OCI-LY3 (cell line): ENCODE results near the gene SMC1B.
"Not testable (repeated sequence)": the region's sequence is repeated elsewhere in the genome, so short reads cannot be mapped to it uniquely, and the experiment has no call there.

Experiments used
- H2AFZ ChIP-seq: fragments of 200-600, 300-600 bp; shearing (Covaris generic); 2 replicates; pipeline ENCODE4 v1.6.0; 2014; ENCODE audit warnings: antibody characterized with exemption, low read depth, low read length
- H3K27ac ChIP-seq: fragments of 200-600, 300-600 bp; sonication (generic); 2 replicates; pipeline ENCODE4 v1.5.1; 2014; ENCODE audit warnings: mild to moderate bottlenecking, low read length, moderate library complexity, mixed read lengths
- H3K27me3 ChIP-seq: fragments of 200-600, 300-600 bp; sonication (generic); 2 replicates; pipeline ENCODE4 v1.6.1; 2014; ENCODE audit warnings: low read depth, low read length, mixed read lengths
- H3K36me3 ChIP-seq: fragments of 200-600, 300-600 bp; sonication (generic); replicated peaks from 2 replicates; pipeline ENCODE3; 2014; ENCODE audit warnings: low read depth, low read length, mixed read lengths
- H3K4me1 ChIP-seq: fragments of 300-600, 200-600 bp; sonication (generic); 2 replicates; pipeline ENCODE4 v1.6.1; 2014; ENCODE audit warnings: low read length, mixed read lengths
- H3K4me2 ChIP-seq: fragments of 200-600, 300-600 bp; sonication (generic); 2 replicates; pipeline ENCODE4 v1.6.1; 2014; ENCODE audit warnings: low read length, mixed read lengths
- H3K4me3 ChIP-seq: fragments of 300-600, 200-600 bp; sonication (generic); 2 replicates; pipeline ENCODE4 v1.5.1; 2014; ENCODE audit warnings: antibody characterized with exemption, mild to moderate bottlenecking, low read length, moderate library complexity
- H3K79me2 ChIP-seq: fragments of 300-600, 200-600 bp; shearing (Covaris generic); 2 replicates; pipeline ENCODE4 v1.6.1; 2014; ENCODE audit warnings: mild to moderate bottlenecking, low read length, mixed read lengths
- H3K9ac ChIP-seq: fragments of 300-600, 200-600 bp; shearing (Covaris generic); 2 replicates; pipeline ENCODE4 v1.6.0; 2014; ENCODE audit warnings: mild to moderate bottlenecking, low read length, moderate library complexity
- H3K9me3 ChIP-seq: fragments of 200-600, 300-600 bp; shearing (Covaris generic); 2 replicates; pipeline ENCODE4 v1.6.1; 2014; ENCODE audit warnings: low read length, mixed read lengths; ENCODE audit not compliant: insufficient read depth
- H4K20me1 ChIP-seq: fragments of 200-600, 300-600 bp; sonication (generic); 2 replicates; pipeline ENCODE4 v1.6.1; 2016; ENCODE audit warnings: low read length, mixed read lengths; ENCODE audit not compliant: insufficient read depth
- CTCF ChIP-seq: fragments of 200-600, 300-600 bp; sonication (generic); IDR thresholded peaks from 2 replicates; pipeline ENCODE4 v1.5.1; 2014; ENCODE audit warnings: antibody characterized with exemption, low read length, low read depth
- EZH2phosphoT487 ChIP-seq: fragments of 200-600 bp; shearing (Covaris generic); IDR thresholded peaks from 2 replicates; pipeline ENCODE4 v1.6.1; 2018; ENCODE audit warnings: antibody characterized with exemption, mixed run types, low read depth

Gene SMC1B

GRCh38 chr22:45330548-45330947 is 82.9 kb downstream of the SMC1B start:
- no peak overlapping the region for H3K4me3 ChIP-seq
- H3K27ac ChIP-seq, result no peak overlapping the region
- peaks cover 6% of the 10 kb centered on the region for H3K79me2 ChIP-seq
- no peak for TF ChIP-seq EZH2phosphoT487
- no peaks in the 10 kb centered on the region for H3K27me3 ChIP-seq
- H3K4me2 ChIP-seq, result no peak overlapping the region
- no peak overlapping the region for H3K9ac ChIP-seq
- H3K4me1 ChIP-seq, result no peaks in the 10 kb centered on the region
- H2AFZ ChIP-seq, result no peak overlapping the region
- peaks cover 76% of the 10 kb centered on the region for H3K36me3 ChIP-seq
- peaks cover 9% of the 10 kb centered on the region; the same call in 1 of the 2 replicates for H4K20me1 ChIP-seq
- no peaks in the 10 kb centered on the region for H3K9me3 ChIP-seq

- Histone ChIP-seq H3K27me3 (no peaks in the 10 kb centered on the region), H3K9ac (no peak overlapping the region), H3K4me1 (no peaks in the 10 kb centered on the region), H3K79me2 (peaks cover 15% of the 10 kb centered on the region), H4K20me1 (peaks cover 16% of the 10 kb centered on the region; the same call in 1 of the 2 replicates), H3K36me3 (peaks cover 74% of the 10 kb centered on the region), H3K9me3 (no peaks in the 10 kb centered on the region), H2AFZ (no peak overlapping the region), H3K4me3 (no peak overlapping the region), H3K4me2 (no peak overlapping the region), H3K27ac (no peak overlapping the region)
- TF ChIP-seq CTCF (no peak), EZH2phosphoT487 (no peak)
These were observed 83.9 kb downstream of the SMC1B start for GRCh38 chr22:45329530-45329936.

- Histone ChIP-seq H3K27me3 (no peaks in the 10 kb centered on the region), H2AFZ (no peak overlapping the region), H4K20me1 (peaks cover 16% of the 10 kb centered on the region; the same call in 1 of the 2 replicates), H3K79me2 (peaks cover 20% of the 10 kb centered on the region), H3K4me2 (no peak overlapping the region), H3K9me3 (no peaks in the 10 kb centered on the region), H3K9ac (no peak overlapping the region), H3K4me3 (no peak overlapping the region), H3K36me3 (peaks cover 74% of the 10 kb centered on the region), H3K27ac (no peak overlapping the region), H3K4me1 (no peaks in the 10 kb centered on the region)
- no peak for TF ChIP-seq CTCF
- no peak for TF ChIP-seq EZH2phosphoT487
These were observed 84.4 kb downstream of the SMC1B start for GRCh38 chr22:45328822-45329529.

GRCh38 chr22:45328261-45328660 is 85.1 kb downstream of the SMC1B start:
- Histone ChIP-seq H3K79me2 (peaks cover 27% of the 10 kb centered on the region), H3K36me3 (peaks cover 77% of the 10 kb centered on the region), H4K20me1 (peaks cover 16% of the 10 kb centered on the region; the same call in 1 of the 2 replicates)
- not testable (repeated sequence) for H3K4me1 ChIP-seq, H3K27me3 ChIP-seq, H3K27ac ChIP-seq, H3K9ac ChIP-seq, H3K4me2 ChIP-seq, H3K4me3 ChIP-seq, H2AFZ ChIP-seq, H3K9me3 ChIP-seq

GRCh38 chr22:45324311-45324711 is 89.1 kb downstream of the SMC1B start:
- Histone ChIP-seq H3K27me3 (no peaks in the 10 kb centered on the region), H4K20me1 (peaks cover 21% of the 10 kb centered on the region), H3K27ac (no peak overlapping the region), H3K36me3 (peaks cover 62% of the 10 kb centered on the region), H3K9me3 (no peaks in the 10 kb centered on the region), H3K4me3 (no peak overlapping the region), H3K4me2 (no peak overlapping the region), H3K4me1 (peaks cover 15% of the 10 kb centered on the region), H3K9ac (no peak overlapping the region), H3K79me2 (peaks cover 66% of the 10 kb centered on the region), H2AFZ (no peak overlapping the region)
- TF ChIP-seq EZH2phosphoT487 (no peak), CTCF (no peak)
